GM10847 (cell line): ENCODE results near the gene LAMB4.

ENCODE experiments used
- POLR2A ChIP-seq: IDR thresholded peaks from 2 replicates; pipeline ENCODE4 v1.6.1; 2011; ENCODE audit not compliant: insufficient read length; ENCODE audit errors: extremely low read depth

The LAMB4 gene

GRCh38 chr7:108097703-108098102 is 32.5 kb downstream of the LAMB4 start:
- no peak for TF ChIP-seq POLR2A

DNA sequence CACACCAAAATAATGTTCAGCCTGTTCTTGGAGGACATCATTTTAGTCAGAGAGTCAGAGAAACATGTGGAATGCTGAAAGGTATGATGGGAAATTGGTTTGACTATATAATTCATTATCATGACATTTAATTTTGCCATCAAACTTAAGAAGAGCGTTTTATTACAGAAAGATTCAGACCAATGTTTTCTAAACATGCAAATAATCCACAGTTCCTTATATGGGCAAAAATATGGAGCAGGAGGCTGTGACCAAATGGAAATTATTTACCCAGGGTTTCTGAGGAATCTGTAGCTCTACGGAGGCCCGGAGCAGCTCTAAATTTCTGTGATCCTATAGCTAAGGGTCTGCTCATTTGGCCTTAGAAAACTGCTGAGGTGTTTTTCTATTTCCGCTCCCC is 33.2 kb downstream of the LAMB4 start:
- TF ChIP-seq POLR2A = no peak

DNA sequence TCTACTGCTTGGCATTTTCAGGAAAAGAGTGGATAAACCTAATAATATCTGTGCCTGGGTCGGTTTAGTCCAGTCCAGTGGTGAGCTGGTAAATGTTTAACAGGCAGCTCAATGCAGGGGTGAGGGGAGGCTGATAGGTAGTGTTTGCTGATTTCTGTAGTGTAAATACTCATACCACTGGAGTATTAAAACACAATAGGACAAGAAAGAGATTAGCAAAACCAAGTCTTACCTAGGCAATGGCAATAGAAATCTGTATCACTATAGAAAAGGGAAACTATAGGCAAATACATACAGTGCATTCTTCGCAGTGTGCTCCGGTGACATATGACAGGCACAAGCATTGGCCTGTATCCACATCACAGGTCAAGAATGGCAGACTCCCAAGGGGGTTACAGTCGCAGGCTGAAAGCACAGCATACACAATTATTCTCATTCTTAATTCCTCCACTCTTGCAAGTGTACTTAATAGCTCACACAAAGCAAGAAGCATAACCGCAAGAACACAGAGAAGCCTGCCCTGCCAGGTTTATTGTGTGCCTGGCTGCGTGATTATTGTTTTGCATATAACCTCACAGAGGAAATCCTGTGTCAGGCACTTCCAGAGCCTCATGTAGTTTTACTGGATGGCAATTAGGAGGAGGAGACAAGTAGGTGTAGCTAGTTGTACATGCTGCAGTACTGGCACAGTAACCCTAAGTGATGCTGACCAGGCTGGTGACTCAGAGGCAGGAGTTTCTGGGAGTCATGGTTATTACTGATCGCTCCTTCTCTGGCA is 35.0 kb downstream of the LAMB4 start:
- no peak for TF ChIP-seq POLR2A

DNA sequence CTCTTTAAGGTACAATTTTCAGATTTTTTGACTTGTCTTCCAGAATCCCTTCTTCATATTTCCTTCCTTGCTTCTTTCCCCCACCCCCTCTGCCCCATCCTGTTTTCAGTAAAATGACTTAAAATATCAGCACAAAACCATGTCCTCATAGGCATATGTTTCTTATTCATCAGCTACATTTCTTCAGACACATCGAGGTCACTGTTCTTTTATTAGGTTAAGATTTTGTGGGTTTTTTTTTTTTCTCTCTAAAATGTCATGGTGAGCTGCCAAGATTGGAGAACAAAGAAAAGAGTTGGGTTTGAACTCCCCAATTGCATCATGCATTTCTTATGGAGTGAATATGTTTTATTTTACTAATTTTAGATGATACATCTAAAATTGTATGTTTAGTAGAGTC is 35.8 kb downstream of the LAMB4 start:
- no peak for TF ChIP-seq POLR2A

DNA sequence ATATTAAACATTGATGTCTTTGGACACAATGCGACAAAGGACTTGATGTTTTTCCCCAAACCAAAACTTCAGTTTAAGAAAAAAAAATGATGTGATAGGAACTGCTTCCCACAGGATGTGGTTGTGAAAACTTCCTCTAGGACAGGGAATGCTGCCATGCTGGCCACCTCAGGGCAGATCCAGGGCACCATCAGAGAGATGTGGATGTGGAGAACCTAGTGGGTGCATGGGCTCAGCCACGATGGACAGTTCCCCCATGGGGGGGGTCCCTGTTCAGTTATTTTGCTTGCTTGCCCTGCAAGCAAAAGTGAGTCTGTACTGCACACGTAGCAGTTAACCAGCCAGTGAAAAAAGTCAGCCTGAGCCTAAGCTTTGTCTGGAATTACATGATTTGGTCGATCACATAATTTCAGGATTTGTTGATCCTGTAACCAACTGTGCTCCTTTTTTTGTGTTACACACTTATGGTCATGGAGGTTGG is 36.3 kb downstream of the LAMB4 start:
- no peak for TF ChIP-seq POLR2A

- TF ChIP-seq POLR2A = no peak
Observed at GRCh38 chr7:108093341-108093740, 36.8 kb downstream of the LAMB4 start.

GRCh38 chr7:108091461-108091831 is 38.7 kb downstream of the LAMB4 start:
- no peak for TF ChIP-seq POLR2A

- TF ChIP-seq POLR2A = no peak
Observed at GRCh38 chr7:108090791-108091460, 39.2 kb downstream of the LAMB4 start.

DNA sequence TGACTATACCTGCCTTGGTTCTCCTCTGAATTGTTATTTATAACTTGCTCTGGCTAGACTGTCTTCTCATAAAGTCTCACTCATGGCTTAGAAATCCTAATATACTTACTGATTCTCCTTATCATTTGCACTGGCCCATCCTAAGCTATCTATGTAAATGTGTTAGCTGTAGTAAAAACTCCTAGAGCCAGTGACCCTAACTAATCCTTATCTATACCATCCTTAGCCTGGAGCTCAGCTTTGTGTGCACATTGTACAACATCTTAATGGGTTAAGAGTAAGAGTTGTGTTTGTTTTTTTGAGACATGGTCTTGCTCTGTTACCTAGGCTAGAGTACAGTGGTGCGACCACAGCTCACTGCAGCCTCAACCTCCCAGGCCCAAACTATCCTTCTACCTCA is 40.8 kb downstream of the LAMB4 start:
- no peak for TF ChIP-seq POLR2A

- TF ChIP-seq POLR2A = no peak
Observed at GRCh38 chr7:108088729-108089128, 41.4 kb downstream of the LAMB4 start.

- no peak for TF ChIP-seq POLR2A
Observed at GRCh38 chr7:108087778-108088177, 42.4 kb downstream of the LAMB4 start.

- no peak for TF ChIP-seq POLR2A
Observed at GRCh38 chr7:108086962-108087361, 43.2 kb downstream of the LAMB4 start.

DNA sequence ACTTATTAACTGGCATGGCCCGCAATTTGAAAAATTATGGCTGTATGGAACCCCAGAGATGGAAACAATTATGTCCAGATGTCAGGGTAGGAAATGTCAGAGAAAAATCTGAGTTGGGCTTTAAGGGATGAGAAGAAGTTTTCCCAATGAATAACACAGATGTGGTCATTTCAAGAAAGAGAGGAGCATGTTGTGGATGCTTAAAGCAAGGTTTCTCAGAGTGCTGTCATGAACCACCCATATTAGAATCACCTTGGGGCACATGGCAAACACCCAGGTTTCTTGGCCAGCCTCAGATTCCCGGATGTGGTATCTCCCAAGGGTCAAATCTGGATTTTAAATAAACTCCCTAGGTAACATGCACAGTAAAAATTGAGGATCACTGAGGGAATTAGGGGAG is 43.6 kb downstream of the LAMB4 start:
- no peak for TF ChIP-seq POLR2A

DNA sequence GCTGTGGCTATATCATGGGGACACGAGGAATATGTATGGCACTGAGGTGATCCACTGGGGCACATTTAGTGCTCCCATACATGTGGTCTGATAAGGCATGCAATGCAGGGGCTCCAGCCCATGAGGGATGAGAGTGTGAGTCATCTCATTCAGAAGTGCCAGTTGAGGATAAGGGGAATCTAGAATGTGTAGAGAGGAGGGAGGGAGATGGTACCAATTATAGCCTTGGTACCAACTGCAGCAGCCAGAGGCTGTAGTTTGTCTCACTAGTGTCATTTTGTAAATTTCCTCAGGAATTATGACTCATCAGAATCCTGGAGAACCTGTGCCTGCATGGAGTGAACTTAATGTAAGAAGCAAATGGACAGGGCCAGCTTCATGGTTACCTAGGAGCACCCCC is 46.2 kb downstream of the LAMB4 start:
- no peak for TF ChIP-seq POLR2A

DNA sequence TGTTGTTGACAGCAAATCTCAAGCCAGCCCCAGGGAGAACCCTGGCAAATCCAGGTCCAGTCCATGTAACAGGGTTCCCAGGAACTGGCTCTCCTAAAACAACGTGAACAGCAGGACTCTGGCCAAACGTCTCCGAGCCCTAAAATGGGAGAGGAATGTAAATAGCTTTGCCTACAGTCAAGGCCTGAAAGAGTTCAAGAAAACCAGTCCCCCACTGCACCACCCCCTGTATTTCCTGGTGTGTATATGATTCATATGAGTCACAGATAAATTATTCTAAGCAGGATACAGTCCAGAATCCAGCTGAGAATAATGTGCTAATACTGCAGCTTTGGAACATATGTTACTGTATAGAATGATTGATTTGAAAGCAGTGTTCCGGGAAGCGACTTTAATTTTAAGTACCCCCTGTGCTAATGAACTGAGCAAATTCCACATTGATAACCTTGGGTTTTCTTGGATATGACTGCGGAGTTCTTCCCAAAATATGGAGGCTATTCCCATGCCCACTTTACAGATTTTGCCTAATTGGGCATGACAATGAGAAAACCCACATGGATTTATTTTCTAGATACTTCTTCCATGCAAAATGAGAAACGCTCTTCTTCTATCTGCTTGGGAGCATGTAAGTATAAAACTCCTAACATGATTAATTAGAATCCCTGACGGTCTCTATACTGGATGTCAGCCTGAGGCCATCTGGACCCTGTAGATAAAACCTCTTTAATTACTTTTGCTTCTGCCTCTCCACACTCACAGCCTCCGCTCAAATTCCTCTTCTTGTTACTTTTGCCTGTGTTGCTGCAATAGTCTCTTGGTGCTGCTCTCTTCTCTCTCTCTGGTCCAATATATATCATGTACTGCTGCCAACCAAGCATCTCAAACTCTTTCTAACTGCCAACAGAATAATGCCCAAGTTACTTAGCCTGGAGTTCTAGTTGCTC is 50.2 kb downstream of the LAMB4 start:
- no peak for TF ChIP-seq POLR2A

GRCh38 chr7:108079276-108079647 is 50.9 kb downstream of the LAMB4 start:
- no peak for TF ChIP-seq POLR2A
